Prostate gland (tissue), 2 donors: Measurements from ENCODE around the gene PEX3. TPM values are rescaled to one million over a fixed set of nuclear protein-coding genes. Genes with fewer than 3 reads are reported as not detected.

Experiments
- DNase-seq: peaks from one replicate; pipeline ENCODE4 v3.0.0-alpha.2; 2019; ENCODE audit warnings: low spot score
- H3K27ac ChIP-seq, 2 donors: fragments of 200-600 bp; sonication (generic); 2 replicates each; pipeline ENCODE4 v1.5.1; 2017 to 2019
- H3K27me3 ChIP-seq: fragments of 200-600 bp; sonication (generic); replicated peaks from 2 replicates; pipeline ENCODE4 v1.5.1; 2019; ENCODE audit not compliant: insufficient read depth
- H3K36me3 ChIP-seq, 2 donors: fragments of 200-600 bp; sonication (generic); 1 replicate in 1 of 2; 2 replicates in 1 of 2; pipeline versions ENCODE4 v1.5.1 to v1.8.1; 2017 to 2019
- H3K4me1 ChIP-seq: fragments of 200-600 bp; sonication (generic); replicated peaks from 2 replicates; pipeline ENCODE4 v1.5.1; 2019
- H3K4me3 ChIP-seq, 2 donors: fragments of 200-600 bp; sonication (generic); 2 replicates each; pipeline ENCODE4 v1.5.1; 2017 to 2019
- H3K9me3 ChIP-seq: fragments of 200-600 bp; sonication (generic); 2 replicates; pipeline ENCODE4 v1.5.1; 2017
- CTCF ChIP-seq, 4 experiments: fragments of 200-600 bp in 2 of 4; fragments of 450-650 bp in 2 of 4; sonication (generic) in 2 of 4; IDR thresholded peaks; 1 replicate in 3 of 4; 2 replicates in 1 of 4; pipeline ENCODE4 v1.5.1; 2016 to 2019; ENCODE audit warnings: antibody characterized with exemption in 4 of 4, mild to moderate bottlenecking in 2 of 4, moderate library complexity in 2 of 4
- POLR2A ChIP-seq: fragments of 450-650 bp; IDR thresholded peaks from one replicate; pipeline ENCODE4 v1.6.1; 2016; ENCODE audit warnings: antibody characterized with exemption, mild to moderate bottlenecking
- POLR2AphosphoS5 ChIP-seq: sonication (generic); formaldehyde crosslinking; IDR thresholded peaks from one replicate; pipeline ENCODE4 v1.6.1; 2017; ENCODE audit warnings: antibody characterized with exemption
- WGBS: methylation state at CpG from one replicate; pipeline ENCODE4 v1.1.5; 2018; 5-methylcytosine and 5-hydroxymethylcytosine counted together
- intact Hi-C: fragments of 100-400 bp; cut with DNase I; formaldehyde crosslinking; loops from one replicate; pipeline ENCODE4 v1.14.2; 2022
- total RNA-seq, 2 donors: library from RNA; depleted of rRNA; stranded (reverse); fragments of >200 nt; gene quantifications; one replicate each; pipeline ENCODE4 v1.1.0, GENCODE V29; 2016

Gene PEX3
- total RNA-seq, 2 donors from 2014 or later: 16.0 to 23.7 TPM

GRCh38 chr6:143529095-143529494 lies 78.5 kb downstream of the PEX3 start:
- Histone ChIP-seq H3K4me3 (no peak overlapping the region), H3K27ac (no peak overlapping the region), H3K36me3 (no peaks in the 10 kb centered on the region), H3K4me1 (no peaks in the 10 kb centered on the region), H3K27me3 (no peaks in the 10 kb centered on the region), H3K9me3 (no peaks in the 10 kb centered on the region)
- intact Hi-C loops: no loop called here
- WGBS: 45% methylated on average over 2 of the region's 2 CpGs
- TF ChIP-seq CTCF (IDR thresholded peaks at IDR 0.05): no peak
- TF ChIP-seq POLR2A: no peak
- no peak for TF ChIP-seq POLR2AphosphoS5
- no peak for DNase-seq

- intact Hi-C loops: no loop called here
- Histone ChIP-seq H3K9me3 (no peaks in the 10 kb centered on the region), H3K36me3 (no peaks in the 10 kb centered on the region), H3K27ac (no peak overlapping the region), H3K27me3 (no peaks in the 10 kb centered on the region), H3K4me3 (no peak overlapping the region), H3K4me1 (no peaks in the 10 kb centered on the region)
- TF ChIP-seq POLR2A: no peak
- no peak for DNase-seq
- 60% methylated on average over 5 of the region's 5 CpGs for WGBS
Observed at GRCh38 chr6:143531720-143532499, 81.3 kb downstream of the PEX3 start.

GRCh38 chr6:143535189-143535614 lies 84.6 kb downstream of the PEX3 start:
- Histone ChIP-seq H3K27me3 (no peaks in the 10 kb centered on the region), H3K27ac (no peak overlapping the region), H3K36me3 (no peaks in the 10 kb centered on the region), H3K4me3 (no peak overlapping the region), H3K9me3 (no peaks in the 10 kb centered on the region), H3K4me1 (no peaks in the 10 kb centered on the region)
- TF ChIP-seq POLR2AphosphoS5 (no peak), CTCF (IDR thresholded peaks at IDR 0.05) (no peak), POLR2A (no peak)
- intact Hi-C loops: no loop called here
- WGBS: 68% methylated on average over 5 of the region's 5 CpGs
- DNase-seq: no peak

GRCh38 chr6:143536461-143536865 lies 85.9 kb downstream of the PEX3 start:
- Histone ChIP-seq H3K36me3 (no peaks in the 10 kb centered on the region), H3K9me3 (no peaks in the 10 kb centered on the region), H3K4me1 (no peaks in the 10 kb centered on the region), H3K27me3 (no peaks in the 10 kb centered on the region), H3K27ac (peak overlapping the region; percentile 69 to 80), H3K4me3 (peak overlapping the region; percentile 49 to 51)
- peak; percentile 31 for DNase-seq
- intact Hi-C loops: no loop called here
- WGBS: 2% methylated on average over 27 of the region's 27 CpGs
- no peak for TF ChIP-seq POLR2A
- TF ChIP-seq CTCF (IDR thresholded peaks at IDR 0.05): no peak
- no peak for TF ChIP-seq POLR2AphosphoS5

- Histone ChIP-seq H3K4me3 (peak overlapping the region; percentile 49 to 51), H3K4me1 (no peaks in the 10 kb centered on the region), H3K27ac (peak overlapping the region; percentile 69 to 80), H3K36me3 (no peaks in the 10 kb centered on the region), H3K9me3 (no peaks in the 10 kb centered on the region), H3K27me3 (no peaks in the 10 kb centered on the region)
- peak; percentile 37 for DNase-seq
- TF ChIP-seq CTCF (IDR thresholded peaks at IDR 0.05) (peak in 2 of 4 experiments; percentile 20 to 21), POLR2A (no peak), POLR2AphosphoS5 (no peak)
- intact Hi-C loops: no loop called here
- 0% methylated on average over 21 of the region's 103 CpGs for WGBS
Observed at GRCh38 chr6:143536866-143537691, 86.5 kb downstream of the PEX3 start.
